HG02763 (cell line): ENCODE measurements around the gene ACTL8.

Source experiments
- ATAC-seq: cut with Tn5 transposase; IDR thresholded peaks from one replicate; pipeline ENCODE4 v1.9.1; 2021; ENCODE audit warnings: mild to moderate bottlenecking, moderate library complexity; ENCODE audit not compliant: unreplicated experiment

Gene ACTL8

GRCh38 chr1:17837233-17838030, 82.3 kb downstream of the ACTL8 start:
- ATAC-seq, result no peak

- no peak for ATAC-seq
These were observed 84.6 kb downstream of the ACTL8 start for GRCh38 chr1:17839641-17840196.

DNA sequence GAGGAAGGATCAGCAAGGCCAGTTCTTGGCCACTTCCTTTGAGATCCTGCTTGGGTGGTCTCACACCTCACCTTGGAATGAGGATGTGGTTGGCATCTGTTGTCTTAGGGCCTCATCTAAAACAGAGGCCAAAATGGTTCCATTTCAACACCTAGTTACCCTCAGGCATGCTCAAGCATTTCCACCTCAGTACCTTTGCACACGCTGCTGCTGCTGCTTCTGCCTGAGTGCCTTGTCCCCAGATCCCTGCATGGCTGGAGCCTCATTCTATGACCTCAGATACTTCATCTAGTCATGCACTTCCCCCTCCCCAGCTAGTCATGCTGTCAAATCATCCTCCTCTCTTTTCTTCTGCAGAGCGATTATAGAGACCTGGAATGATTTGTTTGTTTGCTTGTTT, 86.8 kb downstream of the ACTL8 start:
- ATAC-seq, result no peak

DNA sequence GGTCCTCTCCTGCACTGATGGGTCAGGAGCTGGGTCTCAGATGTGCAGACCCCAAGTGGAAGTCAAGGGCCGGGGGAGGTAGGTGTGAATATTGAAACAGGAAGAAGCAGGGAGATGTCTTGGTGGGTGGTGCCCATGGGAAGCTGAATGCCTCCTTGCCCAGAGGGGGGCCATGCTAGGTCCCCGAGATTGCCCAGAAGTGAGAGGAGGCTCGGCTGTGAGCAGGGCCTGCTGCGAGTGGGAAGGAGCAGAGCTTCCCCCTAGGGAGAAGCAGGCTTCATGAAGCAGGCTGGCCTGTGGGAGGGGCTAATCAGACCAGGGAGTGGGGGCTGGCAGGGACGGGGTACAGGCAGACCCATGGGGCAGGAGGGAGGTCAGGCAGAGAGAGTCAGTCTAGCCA, 87.6 kb downstream of the ACTL8 start:
- no peak for ATAC-seq

DNA sequence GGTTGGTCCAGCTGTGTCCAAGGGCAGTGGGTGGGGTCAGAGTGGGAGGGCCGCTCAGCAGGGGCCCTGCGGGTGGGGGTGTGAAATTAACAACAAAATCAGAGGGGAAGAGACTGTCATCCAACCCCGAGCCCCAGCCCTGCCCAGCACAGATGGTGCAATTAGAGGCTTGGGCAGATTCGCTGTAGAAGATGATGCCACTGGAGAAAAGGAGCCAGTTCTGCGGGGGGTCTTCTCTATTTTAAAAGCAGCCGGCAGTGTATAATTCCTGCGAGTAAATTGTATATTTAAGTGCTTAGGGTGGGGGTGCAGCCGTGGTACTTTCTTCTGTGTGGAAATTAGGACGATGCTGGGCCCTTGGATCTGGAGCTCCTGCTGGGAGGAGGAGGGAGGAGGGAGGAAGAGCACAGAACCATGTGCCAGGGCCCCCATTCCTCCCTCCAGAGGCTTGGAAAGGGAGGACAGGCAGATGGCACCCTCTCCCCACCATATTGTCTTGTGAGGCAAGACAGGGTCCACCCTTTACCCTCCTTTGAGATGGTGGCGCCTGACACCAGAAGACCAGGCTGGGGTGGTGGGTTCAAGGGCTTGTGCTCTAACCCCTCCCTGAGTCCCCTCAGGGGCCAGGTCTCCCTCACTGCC, 89.2 kb downstream of the ACTL8 start:
- no peak for ATAC-seq

- ATAC-seq, result no peak
These were observed 90.5 kb downstream of the ACTL8 start for GRCh38 chr1:17845583-17845982.

- ATAC-seq, result no peak
These were observed 91.2 kb downstream of the ACTL8 start for GRCh38 chr1:17846341-17846740.

DNA sequence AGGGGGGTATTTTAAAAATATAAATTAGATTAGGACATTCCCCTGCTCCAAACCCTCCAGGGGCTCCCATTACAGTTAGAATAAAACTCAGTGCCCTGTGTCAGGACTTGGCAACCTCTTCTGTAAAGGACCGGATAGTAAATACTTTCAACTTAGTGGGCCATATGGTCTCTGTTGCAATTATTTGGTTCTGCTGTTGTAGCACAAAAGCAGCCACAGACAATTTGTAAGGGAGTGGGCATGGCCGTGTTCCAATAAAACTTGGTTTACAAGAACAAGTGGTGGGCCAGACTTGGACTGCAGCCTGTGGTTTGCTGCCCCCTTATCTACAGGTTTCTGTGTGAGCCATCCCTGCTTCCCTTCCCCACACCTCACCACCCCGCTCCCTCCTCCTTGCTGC, 92.0 kb downstream of the ACTL8 start:
- ATAC-seq, result no peak

DNA sequence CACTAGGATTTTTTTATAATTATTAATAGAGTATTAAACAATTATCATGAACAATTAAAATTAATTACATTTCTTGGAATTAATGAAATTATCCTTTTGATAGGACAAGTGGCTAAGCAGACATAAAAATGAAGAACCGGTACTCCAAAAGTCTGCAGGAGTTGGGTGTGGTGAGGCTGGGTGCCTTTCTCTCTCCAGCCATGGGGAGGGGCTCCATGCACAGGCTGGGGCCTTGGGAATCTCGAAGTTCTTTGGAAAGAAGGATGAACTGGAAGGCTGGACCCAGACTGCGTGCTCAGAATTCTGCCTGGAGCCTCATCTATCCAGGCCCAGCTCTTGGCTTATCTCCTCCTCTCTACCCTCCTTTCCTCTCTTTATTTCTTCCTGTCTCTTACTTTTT, 94.1 kb downstream of the ACTL8 start:
- no peak for ATAC-seq

GRCh38 chr1:17851056-17851455, 95.9 kb downstream of the ACTL8 start:
- ATAC-seq, result no peak

GRCh38 chr1:17852383-17852782, 97.2 kb downstream of the ACTL8 start:
- no peak for ATAC-seq

GRCh38 chr1:17853241-17853935, 98.3 kb downstream of the ACTL8 start:
- no peak for ATAC-seq

DNA sequence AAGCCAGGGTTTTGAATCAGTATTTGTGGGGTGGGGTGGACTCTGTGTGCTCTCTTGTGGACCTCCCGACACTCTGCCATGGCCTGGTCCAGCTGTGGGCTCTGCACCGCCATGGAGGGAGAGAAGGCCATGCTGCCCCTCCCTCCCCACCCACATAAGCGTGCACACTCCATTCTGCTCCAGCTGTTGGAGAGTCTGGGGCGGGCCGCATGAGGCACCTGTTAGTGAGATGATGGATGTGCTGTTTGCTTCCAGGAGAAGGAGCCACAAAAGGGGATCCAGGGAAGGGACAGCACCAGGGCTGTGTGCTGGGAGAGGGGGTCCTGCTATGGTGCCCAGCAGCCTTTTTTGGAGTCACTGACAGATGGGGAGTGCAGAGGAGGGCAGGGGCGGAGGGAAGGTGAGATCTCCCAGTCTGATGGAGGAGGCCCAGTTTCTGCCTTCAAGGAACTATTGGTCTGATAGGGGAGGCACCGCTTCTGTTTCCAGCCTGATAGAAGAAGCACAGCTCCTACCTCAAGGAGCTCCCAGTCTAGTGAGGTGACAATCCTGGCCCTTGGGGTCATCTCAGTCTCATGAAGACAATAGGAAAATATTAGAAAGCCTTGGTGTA, 101.5 kb downstream of the ACTL8 start:
- ATAC-seq, result no peak

- ATAC-seq, result no peak
These were observed 102.0 kb downstream of the ACTL8 start for GRCh38 chr1:17857109-17857499.

- no peak for ATAC-seq
These were observed 102.9 kb downstream of the ACTL8 start for GRCh38 chr1:17857996-17858395.

- no peak for ATAC-seq
These were observed 105.7 kb downstream of the ACTL8 start for GRCh38 chr1:17860812-17861211.

- no peak for ATAC-seq
These were observed 106.6 kb downstream of the ACTL8 start for GRCh38 chr1:17861685-17862084.

DNA sequence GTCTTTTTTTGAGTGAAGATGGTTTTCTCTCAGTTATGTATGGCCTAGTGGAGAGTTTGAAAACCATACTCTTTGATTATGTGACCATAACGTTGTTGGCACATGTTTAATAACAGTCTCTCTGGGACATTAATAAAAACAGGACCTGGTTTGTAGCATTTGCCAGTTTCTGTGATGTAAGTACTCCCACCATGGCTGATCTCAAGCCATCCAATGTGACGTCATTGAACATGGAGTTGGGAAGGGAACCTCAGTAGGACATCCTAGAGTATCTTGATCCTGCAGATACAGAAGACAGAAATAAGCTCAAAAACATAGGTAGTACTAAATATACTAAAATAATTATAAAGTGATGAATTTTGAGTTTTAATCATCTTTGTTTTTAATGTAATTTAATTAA, 107.0 kb downstream of the ACTL8 start:
- ATAC-seq, result no peak

DNA sequence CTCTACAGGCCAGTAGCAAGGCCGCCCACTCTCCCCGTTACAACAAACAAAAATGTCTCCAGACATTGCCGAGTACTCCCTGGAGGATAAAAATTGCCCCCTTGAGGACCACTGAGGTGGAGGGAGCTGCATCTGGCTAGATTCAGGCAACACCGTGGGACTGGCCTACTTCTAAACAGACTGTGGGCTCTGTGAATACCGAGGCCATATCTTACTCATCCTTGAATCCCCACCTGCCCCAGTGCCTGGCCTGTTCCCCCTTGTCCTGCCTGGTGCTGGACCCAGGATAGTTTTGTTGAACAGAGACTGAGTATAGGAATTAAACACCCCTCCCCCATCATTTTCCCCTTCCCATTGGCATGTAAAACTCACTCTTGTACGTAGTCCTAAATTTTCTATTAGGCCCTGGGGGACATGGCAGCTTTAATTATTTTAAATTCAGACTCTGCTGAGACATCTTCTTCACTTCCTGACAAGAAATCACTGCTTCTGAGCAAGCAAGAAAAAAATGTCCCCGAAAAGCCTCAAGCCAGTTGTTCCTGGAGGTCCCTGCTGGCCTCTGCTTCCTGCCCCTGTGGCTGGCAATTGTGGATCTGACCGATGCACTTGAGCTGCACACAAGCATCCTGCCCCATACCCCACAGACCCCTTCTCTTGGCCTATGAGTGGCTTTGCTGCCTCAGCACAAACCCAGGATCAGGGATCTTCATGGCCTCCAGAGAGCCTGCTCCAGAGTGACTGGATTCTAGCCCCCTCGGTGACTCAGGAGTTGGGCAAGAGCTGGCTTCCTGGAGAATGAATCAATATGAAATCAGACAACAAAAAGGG, 111.0 kb downstream of the ACTL8 start:
- ATAC-seq, result no peak

DNA sequence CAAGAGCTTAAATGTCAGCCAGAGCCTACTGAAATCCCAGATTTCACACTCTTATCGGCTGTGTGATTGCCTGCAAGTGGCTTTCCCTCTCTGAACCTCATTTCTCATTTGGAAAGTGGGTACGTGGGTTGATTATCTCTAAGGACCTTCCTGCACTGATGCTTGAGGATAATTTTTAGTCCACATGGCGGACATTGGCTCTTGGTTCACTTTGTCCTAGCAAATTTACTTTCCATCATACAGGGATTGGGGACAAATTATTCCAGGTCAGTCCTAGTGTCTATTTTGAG, 111.6 kb downstream of the ACTL8 start:
- ATAC-seq, result no peak

DNA sequence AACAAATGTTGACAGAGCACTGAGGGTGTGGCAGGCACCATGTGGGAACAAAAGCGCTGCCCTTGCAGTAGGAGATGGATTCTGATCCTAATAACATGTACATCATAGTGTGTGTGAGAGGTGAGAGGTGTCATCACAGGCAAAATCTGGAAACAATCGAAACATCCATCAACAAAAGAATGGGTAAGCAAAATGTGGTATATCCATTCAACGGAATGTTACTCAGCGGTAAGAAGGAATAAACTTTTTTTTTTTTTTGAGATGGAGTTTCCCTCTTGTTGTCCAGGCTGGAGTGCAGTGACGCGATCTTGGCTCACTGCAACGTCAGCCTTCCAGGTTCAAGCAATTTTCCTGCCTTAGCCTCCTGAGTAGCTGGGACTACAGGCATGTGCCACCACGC, 112.3 kb downstream of the ACTL8 start:
- ATAC-seq, result no peak
